Gastroesophageal sphincter (tissue), 3 donors: ENCODE data around the gene WRNIP1.

Experiments
- CTCF ChIP-seq, 4 experiments: fragments of 200-600 bp in 2 of 4; fragments of 450-650 bp in 2 of 4; sonication (generic) in 1 of 4; IDR thresholded peaks; one replicate each; pipeline ENCODE4 v1.5.1; 2017 to 2019; ENCODE audit warnings: antibody characterized with exemption in 4 of 4, mild to moderate bottlenecking in 2 of 4, moderate library complexity in 2 of 4
- POLR2A ChIP-seq, 2 donors: fragments of 450-650 bp; IDR thresholded peaks; one replicate each; pipeline ENCODE4 v1.6.1; 2017; ENCODE audit warnings: antibody characterized with exemption in 2 of 2, mild to moderate bottlenecking in 2 of 2, moderate library complexity in 1 of 2

- TF ChIP-seq CTCF (IDR thresholded peaks at IDR 0.05), result no peak
- no peak for TF ChIP-seq POLR2A (IDR thresholded peaks at IDR 0.05)
These were observed 8.4 kb upstream of the WRNIP1 start for GRCh38 chr6:2756687-2757224.
